Epithelial cell of esophagus (primary cell): ENCODE measurements around the gene PODXL.

ENCODE experiments used
- DNase-seq: peaks from one replicate; pipeline ENCODE4 v3.0.0; 2010; ENCODE audit warnings: low read depth
- H3K4me3 ChIP-seq: 2 replicates; pipeline ENCODE4 v1.5.1; 2011; ENCODE audit warnings: mild to moderate bottlenecking, low read length, control low read depth
- TF ChIP-seq, protein P1 (sequence below): IDR thresholded peaks from 2 replicates; pipeline ENCODE4 v1.5.1; 2011; ENCODE audit warnings: low read depth, mild to moderate bottlenecking, low read length, control low read depth, inconsistent platforms; ENCODE audit not compliant: insufficient read depth; ENCODE audit errors: missing control alignments

Gene PODXL

GRCh38 chr7:131556053-131556908, at the start of gene PODXL:
PODXL (minus strand) TSS chr7:131556628; CDS start chr7:131556359, 269 bp downstream.
- peak; percentile 58 for DNase-seq
- H3K4me3 ChIP-seq: peak within 1 kb of the TSS; percentile 36
- TF ChIP-seq, protein P1, sequence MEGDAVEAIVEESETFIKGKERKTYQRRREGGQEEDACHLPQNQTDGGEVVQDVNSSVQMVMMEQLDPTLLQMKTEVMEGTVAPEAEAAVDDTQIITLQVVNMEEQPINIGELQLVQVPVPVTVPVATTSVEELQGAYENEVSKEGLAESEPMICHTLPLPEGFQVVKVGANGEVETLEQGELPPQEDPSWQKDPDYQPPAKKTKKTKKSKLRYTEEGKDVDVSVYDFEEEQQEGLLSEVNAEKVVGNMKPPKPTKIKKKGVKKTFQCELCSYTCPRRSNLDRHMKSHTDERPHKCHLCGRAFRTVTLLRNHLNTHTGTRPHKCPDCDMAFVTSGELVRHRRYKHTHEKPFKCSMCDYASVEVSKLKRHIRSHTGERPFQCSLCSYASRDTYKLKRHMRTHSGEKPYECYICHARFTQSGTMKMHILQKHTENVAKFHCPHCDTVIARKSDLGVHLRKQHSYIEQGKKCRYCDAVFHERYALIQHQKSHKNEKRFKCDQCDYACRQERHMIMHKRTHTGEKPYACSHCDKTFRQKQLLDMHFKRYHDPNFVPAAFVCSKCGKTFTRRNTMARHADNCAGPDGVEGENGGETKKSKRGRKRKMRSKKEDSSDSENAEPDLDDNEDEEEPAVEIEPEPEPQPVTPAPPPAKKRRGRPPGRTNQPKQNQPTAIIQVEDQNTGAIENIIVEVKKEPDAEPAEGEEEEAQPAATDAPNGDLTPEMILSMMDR: no peak

DNA sequence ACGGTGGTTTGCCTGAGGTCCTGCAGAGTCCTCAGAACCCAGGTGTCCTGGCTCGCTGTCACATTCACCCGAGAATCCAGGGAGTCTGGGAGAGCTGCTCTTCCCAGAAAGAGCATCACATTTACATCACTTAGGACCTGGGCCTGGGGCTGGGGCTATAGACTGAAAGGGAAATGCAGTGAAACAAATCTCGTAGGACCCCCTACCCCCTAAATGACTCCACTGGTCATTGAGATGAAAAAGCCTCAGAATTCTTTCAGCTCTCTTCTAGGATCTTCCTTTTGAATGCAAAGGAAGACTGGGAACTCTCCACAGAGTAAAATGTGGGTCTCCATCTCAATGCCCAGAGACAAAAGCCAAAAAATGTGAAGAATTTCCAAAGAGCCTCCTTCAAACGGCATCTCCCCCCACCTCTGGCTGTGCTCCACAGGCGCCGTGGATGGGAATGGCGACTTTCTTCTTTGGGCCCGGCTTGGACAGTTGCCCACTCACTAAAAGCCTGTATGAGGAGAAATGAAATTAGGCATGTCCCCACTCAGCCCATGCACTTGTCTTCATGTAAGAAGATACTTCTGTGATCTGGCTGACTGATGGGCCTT, 49.0 kb upstream of the PODXL start:
- no peak for DNase-seq
- TF ChIP-seq, protein P1: no peak
- H3K4me3 ChIP-seq: no peak overlapping the region

DNA sequence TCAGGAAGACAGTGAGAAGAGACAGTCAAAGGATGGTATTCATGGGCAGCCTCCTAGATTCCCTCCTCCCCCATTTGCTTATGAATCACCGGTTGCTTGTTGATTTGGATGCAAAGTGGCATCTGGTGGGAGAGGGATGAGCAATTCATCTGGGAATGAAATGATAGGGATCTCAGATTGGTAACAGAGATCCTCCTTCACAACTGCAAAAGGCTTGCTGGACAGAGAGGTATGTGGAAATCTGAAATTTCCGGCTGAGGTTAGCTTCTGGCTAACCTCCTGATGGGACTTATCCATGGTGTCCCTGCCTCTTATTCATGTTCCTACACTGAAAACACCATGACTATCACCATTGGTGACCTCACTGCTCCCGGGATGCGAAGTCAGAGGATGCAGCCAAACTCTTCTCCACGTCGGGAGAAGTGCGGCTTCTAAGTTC, 48.4 kb upstream of the PODXL start:
- TF ChIP-seq, protein P1: no peak
- H3K4me3 ChIP-seq: no peak overlapping the region
- DNase-seq: peak; percentile 15

- DNase-seq: no peak
- TF ChIP-seq, protein P1: no peak
- H3K4me3 ChIP-seq: no peak overlapping the region
Measured at GRCh38 chr7:131603932-131604331, 47.5 kb upstream of the PODXL start.

- DNase-seq: peak; percentile 4
- H3K4me3 ChIP-seq: no peak overlapping the region
- TF ChIP-seq, protein P1: no peak
Measured at GRCh38 chr7:131602994-131603372, 46.6 kb upstream of the PODXL start.

GRCh38 chr7:131602304-131602993, 46.0 kb upstream of the PODXL start:
- TF ChIP-seq, protein P1: no peak
- H3K4me3 ChIP-seq: no peak overlapping the region
- DNase-seq: no peak
